Adrenal gland (tissue), 5 donors: ENCODE results near the gene IL1RAPL1.

Experiments
- CTCF ChIP-seq, 6 experiments: fragments of 450-650 bp in 4 of 6; fragments of 200-600 bp in 2 of 6; sonication (generic) in 1 of 6; IDR thresholded peaks; 1 replicate in 5 of 6; 2 replicates in 1 of 6; pipeline versions ENCODE4 v1.5.1 to v1.8.0; 2016 to 2021; ENCODE audit warnings: antibody characterized with exemption in 6 of 6, mild to moderate bottlenecking in 2 of 6, moderate library complexity in 1 of 6
- POLR2A ChIP-seq, 2 donors: fragments of 450-650 bp; IDR thresholded peaks; one replicate each; pipeline ENCODE4 v1.6.1; 2017; ENCODE audit warnings: antibody characterized with exemption in 2 of 2, mild to moderate bottlenecking in 2 of 2, moderate library complexity in 1 of 2
- donor health status: DM: no; HTN: no; CAD: no.

DNA sequence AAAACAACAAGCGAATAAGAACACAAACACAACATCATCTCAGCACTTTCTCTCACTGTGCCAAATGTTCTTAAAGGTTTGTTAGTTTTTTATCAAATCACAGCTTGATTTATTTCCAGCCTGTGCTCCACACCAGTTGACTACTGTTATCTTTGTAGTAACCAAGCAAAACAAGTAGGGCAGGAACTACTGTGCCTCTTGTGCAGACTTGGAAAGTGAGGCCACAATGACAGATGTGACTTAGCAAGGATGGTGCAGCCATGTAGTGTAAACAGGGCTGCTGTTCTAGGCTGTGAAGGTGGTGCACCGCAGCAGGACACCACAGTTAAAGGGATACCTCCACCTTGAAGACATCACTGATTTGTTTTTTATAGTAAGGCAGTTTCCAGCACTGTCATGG lies 170.0 kb downstream of the IL1RAPL1 start:
- TF ChIP-seq CTCF (IDR thresholded peaks at IDR 0.05) (no peak), POLR2A (IDR thresholded peaks at IDR 0.05) (no peak)
